Stimulated activated CD4-positive, alpha-beta T cell treated with anti-CD3 and anti-CD28 coated beads, Interleukin-4, amount 100 ng/mL, for 4 hours (primary cell): ENCODE data around the gene ITGA4.
"Not testable (repeated sequence)": the region's sequence is repeated elsewhere in the genome, so short reads cannot be mapped to it uniquely, and the experiment has no call there.

Experiments
- DNase-seq, 2 experiments: peaks; one replicate each; pipeline ENCODE4 v3.0.0-alpha.2; 2020

ITGA4 gene

DNA sequence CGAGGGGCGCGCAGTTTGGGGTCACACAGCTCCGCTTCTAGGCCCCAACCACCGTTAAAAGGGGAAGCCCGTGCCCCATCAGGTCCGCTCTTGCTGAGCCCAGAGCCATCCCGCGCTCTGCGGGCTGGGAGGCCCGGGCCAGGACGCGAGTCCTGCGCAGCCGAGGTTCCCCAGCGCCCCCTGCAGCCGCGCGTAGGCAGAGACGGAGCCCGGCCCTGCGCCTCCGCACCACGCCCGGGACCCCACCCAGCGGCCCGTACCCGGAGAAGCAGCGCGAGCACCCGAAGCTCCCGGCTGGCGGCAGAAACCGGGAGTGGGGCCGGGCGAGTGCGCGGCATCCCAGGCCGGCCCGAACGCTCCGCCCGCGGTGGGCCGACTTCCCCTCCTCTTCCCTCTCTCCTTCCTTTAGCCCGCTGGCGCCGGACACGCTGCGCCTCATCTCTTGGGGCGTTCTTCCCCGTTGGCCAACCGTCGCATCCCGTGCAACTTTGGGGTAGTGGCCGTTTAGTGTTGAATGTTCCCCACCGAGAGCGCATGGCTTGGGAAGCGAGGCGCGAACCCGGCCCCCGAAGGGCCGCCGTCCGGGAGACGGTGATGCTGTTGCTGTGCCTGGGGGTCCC is at the start of gene ITGA4:
Gene ITGA4 (plus strand): TSS at position 266 of the 620 bp plus-strand sequence. CDS start 269 bp downstream, at position 535.
- peak; percentile 79 for DNase-seq

DNA sequence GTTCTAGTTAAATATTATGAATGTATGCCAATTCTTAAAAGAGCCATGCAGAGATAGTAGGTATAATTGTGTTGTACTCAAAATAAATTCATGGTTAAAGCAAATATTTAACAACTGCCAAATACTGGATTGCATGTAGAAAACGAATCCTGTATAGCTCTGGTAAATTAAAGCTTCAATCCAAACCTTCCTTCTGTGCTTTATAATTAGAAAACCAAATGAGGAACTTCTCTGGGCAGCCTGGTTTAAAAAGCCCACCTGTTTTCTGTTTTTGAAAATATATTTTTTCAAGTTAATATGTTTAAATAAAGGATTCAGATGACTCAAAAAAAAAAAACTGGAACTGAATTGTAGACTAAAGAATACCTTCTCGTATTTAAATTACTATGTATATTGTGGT is 48.3 kb upstream of the ITGA4 start:
- DNase-seq, result no peak

DNA sequence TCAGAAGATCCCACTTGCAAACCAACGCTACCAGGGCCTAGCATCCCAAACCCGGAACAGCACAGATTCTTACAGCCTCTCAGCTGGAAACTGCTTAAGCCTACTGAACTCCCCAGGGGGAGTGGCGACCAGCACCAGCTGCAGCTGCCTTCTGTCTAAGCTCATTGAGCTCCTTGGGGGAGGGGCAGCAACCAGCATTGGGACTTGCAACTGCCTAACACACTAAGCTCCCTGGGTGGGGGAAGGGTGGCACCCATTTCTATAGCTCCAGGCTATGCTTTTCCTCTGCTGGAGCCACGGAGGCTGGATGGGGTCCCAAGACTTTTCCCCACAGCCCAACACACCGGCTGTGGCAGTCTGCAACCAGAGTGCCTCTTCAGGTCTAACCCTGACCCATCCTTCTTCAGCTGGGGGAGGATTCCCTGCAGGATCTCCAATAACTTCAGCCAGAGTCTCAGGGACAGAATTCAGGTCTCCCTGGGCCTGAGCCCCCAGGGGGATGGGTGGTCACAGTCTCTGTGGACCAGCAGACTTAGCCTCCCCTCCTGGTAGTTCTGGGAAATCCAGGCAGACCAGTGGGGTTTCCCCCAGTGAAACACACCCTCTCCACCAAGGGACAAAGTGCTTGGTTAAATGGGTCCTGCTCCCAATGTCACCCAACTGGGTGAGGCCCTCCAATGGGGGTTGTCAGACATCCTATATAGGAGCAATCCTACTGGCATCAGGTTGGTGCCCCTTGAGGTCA is 45.9 kb upstream of the ITGA4 start:
- no peak for DNase-seq

DNA sequence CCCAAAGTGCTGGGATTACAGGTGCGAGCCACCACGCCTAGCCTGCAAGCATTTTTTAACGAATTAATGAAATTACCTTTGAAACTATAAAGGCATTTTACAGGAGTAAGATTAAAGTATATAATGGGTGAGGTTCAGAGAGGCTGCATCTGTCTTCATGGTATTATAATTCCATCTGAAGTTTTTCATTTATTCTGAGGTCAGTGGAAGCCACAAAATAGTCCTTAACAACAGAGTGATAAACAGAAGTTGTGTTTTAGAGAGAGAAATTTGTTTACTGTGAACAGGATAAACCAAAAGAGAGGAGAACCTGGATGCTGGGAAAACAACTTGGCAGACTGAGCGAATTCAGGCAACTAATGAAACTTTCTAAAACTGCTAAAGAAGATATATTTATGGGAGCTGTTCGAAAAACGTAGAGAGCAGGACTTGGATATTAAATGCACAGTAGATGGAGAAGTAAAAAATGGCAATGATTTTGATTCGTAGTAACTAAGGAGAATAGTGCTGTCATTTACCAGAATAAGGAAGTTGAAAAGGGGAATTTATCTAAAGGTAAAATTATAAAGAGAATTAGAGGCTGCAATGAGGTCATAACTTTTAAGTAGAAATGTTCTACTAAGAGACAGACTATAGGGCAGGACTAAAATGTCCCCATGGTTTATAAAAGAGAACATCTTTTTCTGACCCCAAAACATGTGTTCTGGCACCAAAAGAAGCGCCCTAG is 37.9 kb upstream of the ITGA4 start:
- DNase-seq, result no peak

DNA sequence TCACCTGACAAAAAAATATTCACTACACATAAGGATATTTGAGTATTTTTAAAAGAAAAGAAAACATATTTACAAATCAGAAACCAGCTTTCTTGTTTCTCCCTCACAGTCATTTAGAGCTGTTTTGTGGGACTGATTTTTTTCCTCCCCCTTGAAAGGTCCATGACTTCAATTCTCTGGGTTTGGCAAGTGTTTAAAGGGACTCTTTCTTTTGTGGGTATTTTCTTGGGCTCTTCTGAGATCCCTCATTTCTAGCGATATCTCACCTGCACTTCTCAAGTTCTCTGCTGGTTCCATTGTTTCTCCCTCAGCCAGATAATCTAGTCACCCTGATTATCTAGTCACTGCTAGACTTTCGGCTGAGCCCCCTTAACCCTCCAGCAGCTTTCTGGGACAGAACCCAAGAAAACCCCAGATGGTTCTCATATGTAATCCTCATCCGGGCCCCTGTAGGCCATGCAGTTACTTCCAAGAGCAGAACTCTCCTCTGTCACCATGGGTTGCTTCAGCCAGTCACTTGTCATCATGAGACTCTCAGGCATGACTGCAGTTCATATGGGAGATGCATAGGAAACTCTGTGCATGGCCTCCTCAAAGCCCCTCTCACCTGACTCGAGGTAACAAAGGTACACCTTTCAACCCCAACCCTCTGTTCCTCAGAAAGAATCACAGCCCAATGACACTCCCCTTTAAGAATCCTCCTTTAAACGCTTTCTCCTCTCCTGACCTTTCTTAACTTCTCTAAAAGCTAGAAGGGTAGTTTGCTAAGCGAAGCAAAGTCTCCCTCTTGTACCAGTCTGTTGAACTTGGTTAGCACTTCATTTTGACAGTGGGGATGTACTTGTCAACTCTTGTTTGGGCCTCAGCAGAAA is 36.7 kb upstream of the ITGA4 start:
- DNase-seq, result no peak

DNA sequence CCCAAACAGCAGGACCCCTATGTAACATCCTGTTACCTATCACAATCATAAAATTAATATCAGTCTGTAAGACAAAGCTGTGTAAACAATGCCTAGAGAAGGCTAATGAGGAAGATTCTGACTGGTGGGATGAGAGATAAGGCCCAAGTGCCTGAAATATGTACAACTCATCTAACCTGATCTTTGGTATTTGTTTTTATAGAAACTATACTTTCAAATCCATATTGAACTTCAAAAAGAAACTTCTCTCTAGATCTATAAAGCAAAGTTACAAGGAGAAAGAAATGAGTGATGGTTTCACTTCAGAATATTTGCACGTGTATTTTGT is 36.1 kb upstream of the ITGA4 start:
- DNase-seq, result no peak

DNA sequence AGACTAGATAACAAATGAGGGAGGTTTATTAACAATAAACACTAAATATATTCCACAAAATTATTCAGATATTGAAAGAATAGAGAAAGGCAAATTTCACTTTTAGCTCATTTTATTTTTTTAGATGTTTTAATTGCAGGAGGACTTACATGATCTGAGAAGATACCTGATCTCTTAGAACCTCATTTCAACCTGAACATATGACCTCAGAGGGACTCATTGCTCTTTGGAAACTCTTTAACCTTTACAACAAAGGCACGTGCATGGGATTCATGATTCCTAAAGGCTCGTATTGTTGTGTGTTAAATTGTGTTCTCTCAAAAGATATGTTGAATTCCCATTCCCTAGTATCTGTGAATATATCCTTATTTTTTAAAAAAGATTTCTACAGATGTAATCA is 35.7 kb upstream of the ITGA4 start:
- no peak for DNase-seq

DNA sequence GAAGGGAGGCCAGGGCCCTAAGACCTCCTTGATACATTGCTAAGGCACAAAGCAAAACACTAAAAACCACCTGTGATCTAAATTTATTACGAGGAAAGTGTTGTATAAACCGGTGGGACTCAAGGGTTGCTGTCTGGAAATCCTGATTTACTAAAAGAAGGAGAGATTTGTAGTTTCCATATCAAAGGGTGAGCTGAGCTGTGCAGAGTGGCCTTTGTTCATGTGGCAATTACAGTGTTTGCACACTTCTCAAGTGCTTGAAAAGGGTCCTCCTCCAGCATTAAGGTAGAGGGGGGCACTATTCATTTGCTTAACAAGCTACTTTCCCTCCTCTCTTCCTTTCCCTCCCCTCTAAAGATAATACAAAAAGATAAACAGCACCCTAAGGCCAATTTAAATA is 30.5 kb upstream of the ITGA4 start:
- DNase-seq, result no peak

DNA sequence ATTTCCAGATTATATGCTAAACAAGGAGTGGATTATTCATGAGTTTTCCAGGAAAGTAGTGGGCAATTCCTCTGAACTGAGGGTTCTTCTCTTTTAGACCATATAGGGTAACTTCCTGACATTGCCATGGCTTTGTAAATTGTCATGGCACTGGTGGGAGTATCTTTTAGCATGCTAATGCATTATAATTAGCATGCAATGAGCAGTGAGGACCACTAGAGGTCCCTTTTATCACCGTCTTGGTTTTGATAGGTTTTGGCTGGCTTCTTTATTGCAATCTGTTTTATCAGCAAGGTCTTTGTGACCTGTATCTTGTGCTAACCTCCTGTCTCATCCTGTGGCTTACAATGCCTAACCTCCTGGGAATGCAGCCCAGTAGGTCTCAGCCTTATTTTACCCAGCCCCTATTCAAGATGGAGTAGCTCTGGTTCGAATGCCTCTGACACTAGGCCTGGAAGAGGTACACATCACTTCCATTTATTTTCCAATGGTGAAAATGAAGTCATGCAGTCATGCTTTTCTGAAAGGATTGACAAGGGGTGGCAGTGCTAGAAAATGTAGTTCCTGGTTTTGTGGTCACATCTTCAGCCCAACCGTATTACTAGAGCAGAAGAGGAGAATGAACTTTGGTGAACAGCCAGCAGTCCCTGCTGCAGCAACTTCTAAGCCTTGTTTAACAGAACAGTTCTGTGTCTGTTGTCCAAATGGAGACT is 26.6 kb upstream of the ITGA4 start:
- DNase-seq, result no peak

DNA sequence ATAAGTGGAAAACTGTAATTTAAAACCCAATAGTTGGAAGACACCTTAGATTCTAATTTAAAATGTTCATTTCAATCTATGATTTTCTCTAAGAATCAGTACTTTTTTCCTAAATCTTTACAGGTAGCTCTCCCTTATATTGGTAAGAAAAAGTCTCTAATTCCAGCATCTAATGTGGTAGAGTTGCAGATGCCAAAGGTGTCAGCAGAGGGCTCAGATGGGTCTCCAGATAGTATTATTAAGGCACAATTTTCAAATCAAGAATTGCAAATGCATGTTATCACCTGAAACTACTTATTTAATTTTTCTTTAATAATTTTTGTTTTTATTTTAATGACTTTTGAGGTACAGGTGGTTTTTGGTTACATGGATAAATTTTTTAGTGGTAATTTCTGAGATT is 25.5 kb upstream of the ITGA4 start:
- no peak for DNase-seq

DNA sequence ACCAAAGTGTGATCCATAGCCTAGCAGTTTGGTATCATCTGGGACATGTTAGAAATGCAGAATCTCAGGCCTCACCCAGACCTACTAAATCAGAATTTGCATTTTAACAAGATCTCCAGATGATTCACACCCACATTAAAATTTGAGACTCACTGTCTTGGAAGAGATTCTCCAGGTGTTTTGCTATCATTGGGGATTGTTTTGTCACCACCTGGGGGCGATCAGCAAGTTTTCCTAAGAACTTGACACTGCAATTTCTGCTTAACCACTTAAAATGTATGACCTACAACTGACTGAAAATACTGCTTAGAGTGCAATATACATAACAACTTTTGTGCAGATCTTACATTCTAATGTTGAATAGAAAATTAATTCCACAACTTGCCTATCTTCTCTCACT is 18.9 kb upstream of the ITGA4 start:
- DNase-seq, result peak in 1 of 2 experiments; percentile 17

DNA sequence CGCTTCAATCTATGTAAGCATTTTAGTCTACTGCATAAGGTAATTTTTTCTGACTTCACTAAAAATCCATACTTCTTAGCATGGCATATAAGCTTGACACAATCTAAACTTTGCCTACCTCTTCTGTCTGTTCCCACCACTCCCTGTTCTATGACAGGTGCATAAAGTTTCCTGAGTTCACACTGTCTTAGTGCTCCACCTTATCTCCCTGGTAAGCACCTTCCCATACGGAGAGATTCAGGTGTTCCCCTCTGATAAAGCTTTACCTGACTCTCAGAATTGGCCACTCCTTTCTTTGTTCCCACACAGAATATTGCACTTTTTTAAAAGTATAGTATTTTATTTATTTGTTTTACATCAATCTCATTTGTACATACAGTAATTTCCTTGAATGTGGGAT is 16.8 kb upstream of the ITGA4 start:
- no peak for DNase-seq

DNA sequence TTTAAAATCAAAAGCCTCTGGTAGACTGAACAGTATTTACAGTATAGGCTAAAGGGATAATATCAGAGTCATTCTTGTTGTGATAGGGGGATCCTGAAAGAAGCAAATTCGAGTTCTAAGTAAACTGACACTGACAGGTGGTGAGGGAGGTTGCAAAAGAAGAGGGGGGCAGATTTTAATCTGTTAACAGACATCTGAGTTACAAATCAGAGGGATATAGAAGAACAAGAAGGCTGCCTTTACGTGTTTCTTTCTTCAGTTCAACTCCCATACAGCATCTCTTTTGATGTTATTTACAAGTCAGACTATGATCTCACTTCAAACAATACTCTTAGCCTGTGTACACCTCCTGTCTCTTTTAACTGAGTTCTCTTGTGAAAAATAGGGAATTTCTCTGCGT is 16.3 kb upstream of the ITGA4 start:
- no peak for DNase-seq

DNA sequence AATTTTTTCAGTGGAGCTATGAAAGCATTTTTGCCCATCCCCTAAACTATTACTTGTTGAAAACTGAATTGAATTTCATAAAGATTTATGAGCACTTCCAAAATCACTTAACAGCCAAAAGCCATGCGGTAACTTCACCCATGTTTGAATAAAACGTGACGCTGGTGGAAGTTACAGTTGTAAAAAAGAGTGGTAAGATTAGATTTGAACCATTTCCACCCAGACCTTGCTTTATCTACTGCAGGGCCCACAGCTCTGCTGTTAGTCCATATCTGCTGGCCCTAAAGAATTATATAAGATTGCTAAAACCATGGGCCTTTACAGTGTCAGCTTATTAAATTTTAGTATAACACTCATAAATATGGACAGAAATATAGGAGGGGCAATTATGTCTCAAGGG is 15.5 kb upstream of the ITGA4 start:
- no peak for DNase-seq

DNA sequence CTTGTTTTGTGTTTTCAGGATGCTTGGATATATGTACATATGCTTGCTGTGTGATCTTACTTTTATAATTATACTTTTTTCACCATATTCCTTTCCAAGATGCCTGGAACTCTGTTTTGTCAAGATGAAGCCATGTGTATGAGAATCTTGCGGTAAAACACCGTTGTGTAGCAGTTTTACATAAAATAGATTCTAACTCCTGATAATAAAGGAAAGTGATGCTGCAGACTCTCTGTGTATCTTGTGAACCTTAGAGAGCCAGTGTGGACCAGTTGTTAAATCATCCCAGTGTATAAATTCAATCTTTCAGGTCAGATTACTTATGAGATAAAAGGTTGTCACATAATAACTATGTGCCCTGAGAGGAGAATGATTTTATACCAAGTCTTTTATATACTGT is 12.5 kb upstream of the ITGA4 start:
- no peak for DNase-seq

DNA sequence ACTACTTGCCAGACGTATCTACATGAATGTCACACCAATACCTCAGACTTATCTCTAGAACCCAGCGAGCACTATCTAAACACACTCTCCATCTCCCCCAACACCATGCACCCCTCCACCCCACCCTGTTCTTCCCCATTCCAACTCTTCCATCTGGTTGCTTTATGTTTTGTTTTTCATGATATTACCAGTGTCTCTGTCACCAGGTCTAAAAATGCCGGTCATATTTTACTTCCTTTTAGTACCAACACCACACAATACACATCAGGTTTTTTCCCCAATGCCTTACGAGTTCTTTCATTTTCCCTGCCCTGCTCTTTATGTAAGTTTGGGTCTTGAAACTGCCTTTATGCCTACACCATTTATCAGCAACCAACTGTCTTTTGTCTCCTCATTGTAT is 10.2 kb upstream of the ITGA4 start:
- no peak for DNase-seq

DNA sequence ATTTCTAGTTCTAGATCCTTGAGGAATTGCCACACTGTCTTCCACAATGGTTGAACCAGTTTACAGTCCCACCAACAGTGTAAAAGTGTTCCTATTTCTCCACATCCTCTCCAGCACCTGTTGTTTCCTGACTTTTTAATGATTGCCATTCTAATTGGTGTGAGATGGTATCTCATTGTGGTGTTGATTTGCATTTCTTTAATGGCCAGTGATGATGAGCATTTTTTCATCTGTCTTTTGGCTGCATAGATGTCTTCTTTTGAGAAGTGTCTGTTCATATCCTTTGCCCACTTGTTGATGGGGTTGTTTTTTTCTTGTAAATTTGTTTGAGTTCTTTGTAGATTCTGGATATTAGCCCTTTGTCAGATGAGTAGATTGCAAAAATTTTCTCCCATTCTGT is 7.9 kb upstream of the ITGA4 start:
- DNase-seq, result not testable (repeated sequence)

DNA sequence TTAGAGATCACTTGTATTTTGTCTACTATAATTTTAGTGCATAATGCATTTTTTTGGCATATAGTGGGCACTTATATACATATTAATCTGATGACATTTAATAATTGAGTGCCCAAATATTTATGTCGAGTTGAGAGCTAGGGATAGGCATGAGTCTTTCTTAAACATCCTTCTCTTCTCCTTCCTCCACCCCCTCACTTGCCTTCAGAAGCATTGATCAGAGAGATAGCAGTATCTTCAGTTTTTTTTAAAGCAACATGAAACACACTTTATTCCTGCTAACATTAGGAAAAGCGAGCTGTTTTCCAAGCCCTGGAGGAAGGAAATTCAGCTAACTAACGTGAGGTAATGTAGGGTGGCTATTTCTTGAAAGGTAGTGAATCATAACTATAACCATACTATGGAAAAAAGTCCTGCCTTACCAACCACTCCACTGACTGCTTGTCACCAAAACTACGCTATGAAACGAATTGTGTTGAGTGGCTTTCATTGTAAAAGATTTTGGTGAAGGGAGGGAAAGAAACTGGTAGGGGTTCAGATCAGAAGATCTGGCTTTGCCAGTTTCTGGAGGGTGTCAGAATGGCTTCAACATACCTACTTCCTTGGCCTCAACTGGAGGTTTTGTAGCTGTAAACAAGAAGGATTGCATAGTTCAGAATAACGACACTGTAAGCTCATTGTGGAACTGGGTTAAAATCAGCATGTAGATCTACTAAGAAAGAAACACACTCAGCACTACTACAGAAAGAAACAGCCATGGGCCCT is 2.3 kb upstream of the ITGA4 start:
- DNase-seq, result no peak

DNA sequence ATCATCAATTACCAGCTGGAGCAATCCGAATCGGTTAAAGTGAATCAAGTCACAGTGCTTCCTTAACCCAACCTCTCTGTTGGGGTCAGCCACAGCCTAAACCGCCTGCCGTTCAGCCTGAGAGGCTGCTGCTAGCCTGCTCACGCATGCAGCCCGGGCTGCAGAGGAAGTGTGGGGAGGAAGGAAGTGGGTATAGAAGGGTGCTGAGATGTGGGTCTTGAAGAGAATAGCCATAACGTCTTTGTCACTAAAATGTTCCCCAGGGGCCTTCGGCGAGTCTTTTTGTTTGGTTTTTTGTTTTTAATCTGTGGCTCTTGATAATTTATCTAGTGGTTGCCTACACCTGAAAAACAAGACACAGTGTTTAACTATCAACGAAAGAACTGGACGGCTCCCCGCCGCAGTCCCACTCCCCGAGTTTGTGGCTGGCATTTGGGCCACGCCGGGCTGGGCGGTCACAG is 496 bp upstream of the ITGA4 start:
- DNase-seq, result peak; percentile 35 to 59

DNA sequence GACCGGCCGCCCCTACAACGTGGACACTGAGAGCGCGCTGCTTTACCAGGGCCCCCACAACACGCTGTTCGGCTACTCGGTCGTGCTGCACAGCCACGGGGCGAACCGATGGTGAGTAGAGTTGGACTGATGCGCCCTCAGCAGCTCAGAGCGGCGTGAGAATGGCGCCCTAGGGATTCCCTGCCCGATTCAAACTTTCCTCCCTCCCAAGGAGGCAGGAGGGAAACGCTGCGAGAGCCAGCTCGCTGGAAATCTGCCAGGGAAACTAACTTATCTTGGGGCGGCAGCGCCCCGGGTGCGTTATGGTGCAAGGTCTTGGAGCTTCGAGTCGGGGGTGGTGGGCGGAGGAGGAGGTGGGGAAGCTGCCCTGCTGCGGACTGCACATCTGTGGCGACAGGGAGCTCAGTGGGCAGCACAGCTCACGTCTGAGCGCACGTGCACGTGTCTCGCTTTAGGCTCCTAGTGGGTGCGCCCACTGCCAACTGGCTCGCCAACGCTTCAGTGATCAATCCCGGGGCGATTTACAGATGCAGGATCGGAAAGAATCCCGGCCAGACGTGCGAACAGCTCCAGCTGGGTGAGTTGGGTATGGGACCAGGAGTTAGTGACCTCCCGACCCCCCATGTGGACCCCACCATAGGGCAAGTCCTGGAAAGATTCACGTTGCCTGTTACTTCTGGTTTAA is 697 bp downstream of the ITGA4 start:
- DNase-seq, result peak; percentile 43 to 61

DNA sequence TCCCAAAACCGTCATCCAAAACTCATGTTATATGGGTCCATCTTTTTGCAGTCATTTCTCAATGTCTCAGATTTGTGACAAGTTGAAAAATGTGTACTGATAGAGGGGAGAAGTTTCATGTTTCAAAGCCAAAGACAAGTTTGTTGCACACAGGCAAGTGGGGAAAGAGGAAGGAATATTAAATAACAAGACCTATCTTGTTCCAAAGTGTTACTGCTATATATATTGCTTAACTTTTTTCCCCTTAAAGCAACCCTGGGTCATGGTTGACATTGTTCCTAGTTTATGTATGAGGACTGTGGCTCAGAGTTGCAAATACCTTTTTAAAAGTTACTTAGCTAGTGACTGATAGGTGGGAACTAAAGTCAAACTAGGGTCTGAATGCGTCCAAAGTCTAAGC is 1.7 kb downstream of the ITGA4 start:
- no peak for DNase-seq
